ENCODE measurements around the gene ALDH3B1.

DNA sequence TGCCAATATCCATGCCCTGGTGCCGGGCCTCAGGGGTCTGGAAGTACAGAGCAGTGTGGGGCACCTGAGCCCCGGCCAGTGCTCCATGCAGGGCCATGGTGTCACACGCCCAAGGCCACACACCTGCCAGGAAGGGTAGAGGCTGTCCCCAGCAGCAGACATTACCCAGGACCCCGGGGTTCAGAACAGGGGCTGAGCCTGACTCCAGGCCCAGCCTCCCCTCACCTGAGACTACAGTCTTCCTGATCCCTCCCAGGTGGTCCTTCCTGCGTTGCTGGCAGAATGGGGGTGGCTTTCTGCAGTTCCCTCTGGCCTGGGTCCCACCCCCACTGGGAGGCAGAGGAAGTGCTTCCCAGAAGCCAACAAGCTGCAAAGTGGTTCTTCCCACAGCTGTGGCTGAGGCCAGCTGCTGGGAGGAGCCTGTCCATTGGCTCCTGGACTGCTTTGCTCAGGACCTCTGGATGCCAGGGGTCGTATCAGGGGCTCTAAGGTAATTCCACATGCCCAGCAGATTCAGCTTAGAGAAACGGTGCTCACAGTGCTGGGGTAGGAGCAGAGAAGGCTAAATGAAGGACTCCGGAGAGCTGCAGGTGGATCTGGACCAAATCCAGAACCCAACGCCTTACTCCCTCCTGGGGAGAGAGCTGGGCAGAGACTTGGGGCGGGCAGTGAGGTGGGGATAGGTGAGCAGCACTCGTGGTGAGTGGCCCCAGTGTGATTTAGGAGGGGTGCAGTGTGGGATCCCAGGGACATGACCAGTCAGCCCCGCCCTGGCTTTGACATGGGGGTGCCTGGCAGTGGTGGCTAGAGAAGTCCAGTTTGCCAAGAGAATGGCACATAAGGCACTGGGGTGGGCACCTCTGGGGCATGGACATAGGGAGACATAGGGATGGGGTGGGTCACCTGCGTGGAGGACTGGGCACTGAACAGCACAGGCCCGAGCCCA lies 41.3 kb downstream of the ALDH3B1 start:
- no peak for TF ChIP-seq SMC3 (conservative IDR thresholded peaks at IDR 0.05; ENCODE audit: poor library complexity)
- TF ChIP-seq, protein P1, sequence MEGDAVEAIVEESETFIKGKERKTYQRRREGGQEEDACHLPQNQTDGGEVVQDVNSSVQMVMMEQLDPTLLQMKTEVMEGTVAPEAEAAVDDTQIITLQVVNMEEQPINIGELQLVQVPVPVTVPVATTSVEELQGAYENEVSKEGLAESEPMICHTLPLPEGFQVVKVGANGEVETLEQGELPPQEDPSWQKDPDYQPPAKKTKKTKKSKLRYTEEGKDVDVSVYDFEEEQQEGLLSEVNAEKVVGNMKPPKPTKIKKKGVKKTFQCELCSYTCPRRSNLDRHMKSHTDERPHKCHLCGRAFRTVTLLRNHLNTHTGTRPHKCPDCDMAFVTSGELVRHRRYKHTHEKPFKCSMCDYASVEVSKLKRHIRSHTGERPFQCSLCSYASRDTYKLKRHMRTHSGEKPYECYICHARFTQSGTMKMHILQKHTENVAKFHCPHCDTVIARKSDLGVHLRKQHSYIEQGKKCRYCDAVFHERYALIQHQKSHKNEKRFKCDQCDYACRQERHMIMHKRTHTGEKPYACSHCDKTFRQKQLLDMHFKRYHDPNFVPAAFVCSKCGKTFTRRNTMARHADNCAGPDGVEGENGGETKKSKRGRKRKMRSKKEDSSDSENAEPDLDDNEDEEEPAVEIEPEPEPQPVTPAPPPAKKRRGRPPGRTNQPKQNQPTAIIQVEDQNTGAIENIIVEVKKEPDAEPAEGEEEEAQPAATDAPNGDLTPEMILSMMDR (IDR thresholded peaks at IDR 0.05; ENCODE audit: poor library complexity, severe bottlenecking): no peak
- TF ChIP-seq MXI1 (conservative IDR thresholded peaks at IDR 0.05; ENCODE audit: poor library complexity, severe bottlenecking): no peak
